ENCODE data around the gene C1QTNF1. TPM values are rescaled to one million over a fixed set of nuclear protein-coding genes. Genes with fewer than 3 reads are reported as not detected.

Gene C1QTNF1
- total and polyA plus RNA-seq, 4 experiments from 2014 or later, result not detected

GRCh38 chr17:79007504-79008381 is 16.2 kb upstream of the C1QTNF1 start:
- Mint-ChIP-seq H3K4me1 (peaks cover 31 to 57% (median 46%) of the 10 kb centered on the region in 4 donors), H3K36me3 (peaks cover 0 to 14% of the 10 kb centered on the region in 2 donors), H3K4me3 (peak overlapping the region; percentile 52 to 96 (median 92)), H3K27me3 (no peaks in the 10 kb centered on the region), H3K9me3 (peaks cover 0 to 3% (median 0%) of the 10 kb centered on the region in 8 donors), H3K27ac (peak overlapping the region in 5 of 7 donors; percentile 94 to 98 (median 97))
- POLR2A ChIA-PET (ENCODE audit: partially characterized antibody), result no interaction called here
- CTCF ChIA-PET (ENCODE audit: partially characterized antibody), result no interaction called here
- Histone ChIP-seq H3K36me3 (ENCODE audit: insufficient read depth, low read length) (peaks cover under 1% of the 10 kb centered on the region), H3K4me3 (ENCODE audit: low read length in 2 of 2) (peak overlapping the region in 1 of 2 donors; percentile 91), H3K27me3 (ENCODE audit: insufficient read depth, low read length) (no peaks in the 10 kb centered on the region), H3K9me3 (ENCODE audit: control insufficient read depth in 1 of 2, low read length in 2 of 2) (no peaks in the 10 kb centered on the region), H3K4me1 (ENCODE audit: insufficient read depth, low read length) (peaks cover 50% of the 10 kb centered on the region), H3K27ac (ENCODE audit: low read depth, low read length) (no peak overlapping the region)
- intact Hi-C loops (cut with micrococcal nuclease), result no loop called here
- no peak for DNase-seq

- Mint-ChIP-seq H3K4me1 (peaks cover 31 to 57% (median 44%) of the 10 kb centered on the region in 4 donors), H3K36me3 (peaks cover 0 to 13% of the 10 kb centered on the region in 2 donors), H3K27ac (peak overlapping the region; percentile 91 to 98 (median 97)), H3K9me3 (peaks cover 0 to 3% (median 0%) of the 10 kb centered on the region in 8 donors), H3K27me3 (no peaks in the 10 kb centered on the region), H3K4me3 (peak overlapping the region; percentile 86 to 96 (median 94))
- Histone ChIP-seq H3K9me3 (ENCODE audit: control insufficient read depth in 1 of 2, low read length in 2 of 2) (no peaks in the 10 kb centered on the region), H3K4me1 (ENCODE audit: insufficient read depth, low read length) (peaks cover 50% of the 10 kb centered on the region), H3K36me3 (ENCODE audit: insufficient read depth, low read length) (no peaks in the 10 kb centered on the region), H3K27me3 (ENCODE audit: insufficient read depth, low read length) (no peaks in the 10 kb centered on the region), H3K4me3 (ENCODE audit: low read length in 2 of 2) (peak overlapping the region; percentile 91), H3K27ac (ENCODE audit: low read depth, low read length) (peak overlapping the region; percentile 86)
- intact Hi-C loops (cut with micrococcal nuclease), result no loop called here
- DNase-seq, result no peak
- CTCF ChIA-PET (ENCODE audit: partially characterized antibody), result no interaction called here
- POLR2A ChIA-PET (ENCODE audit: partially characterized antibody), result interaction anchor here (0.6 kb wide), 1 partner anchor 1829 kb away, joined by 3 read pairs; no protein-coding TSS in a partner anchor
Measured at GRCh38 chr17:79008666-79009387, 15.1 kb upstream of the C1QTNF1 start.

- Histone ChIP-seq H3K9me3 (ENCODE audit: control insufficient read depth in 1 of 2, low read length in 2 of 2) (no peaks in the 10 kb centered on the region), H3K27ac (ENCODE audit: low read depth, low read length) (peak within 1 kb of the TSS; percentile 86), H3K36me3 (ENCODE audit: insufficient read depth, low read length) (no peaks in the 10 kb centered on the region), H3K4me3 (ENCODE audit: low read length in 2 of 2) (peak within 1 kb of the TSS; percentile 91), H3K4me1 (ENCODE audit: insufficient read depth, low read length) (peaks cover 50% of the 10 kb centered on the region), H3K27me3 (ENCODE audit: insufficient read depth, low read length) (no peaks in the 10 kb centered on the region)
- peaks cover 0 to 13% of the 10 kb centered on the region in 2 donors for H3K36me3 Mint-ChIP-seq
- peaks cover 31 to 57% (median 44%) of the 10 kb centered on the region in 4 donors for H3K4me1 Mint-ChIP-seq
- peaks cover 0 to 2% of the 10 kb centered on the region in 2 donors for H3K27me3 Mint-ChIP-seq
- DNase-seq, result peak; percentile 79 to 88 (median 87)
- peak within 1 kb of the TSS; percentile 94 to 98 (median 98) for H3K27ac Mint-ChIP-seq
- ChIA-PET POLR2A (ENCODE audit: partially characterized antibody) (interaction anchor here (0.6 to 1.1 kb wide), 3 partner anchors 14 to 1830 kb away, joined by 3 to 5 read pairs (median 3); partner anchors contain the start of gene ENGASE), CTCF (ENCODE audit: partially characterized antibody) (interaction anchor here (1.0 kb wide), 1 partner anchor 12 kb away, joined by 3 read pairs; no protein-coding TSS in a partner anchor)
- H3K4me3 Mint-ChIP-seq, result peak within 1 kb of the TSS; percentile 89 to 96 (median 94)
- intact Hi-C loops (cut with micrococcal nuclease), result no loop called here
- peaks cover 0 to 3% (median 0%) of the 10 kb centered on the region in 8 donors for H3K9me3 Mint-ChIP-seq
Measured at GRCh38 chr17:79009397-79010303, 14.3 kb upstream of the C1QTNF1 start, which contains the start of gene CANT1. Gene CANT1, minus strand, starts transcription at chr17:79009764. Its CDS starts 12,142 bp downstream, at chr17:78997622.

- CTCF ChIA-PET (ENCODE audit: partially characterized antibody), result interaction anchor here (1.0 kb wide), 1 partner anchor 11 kb away, joined by 3 read pairs; no protein-coding TSS in a partner anchor
- Histone ChIP-seq H3K9me3 (ENCODE audit: control insufficient read depth in 1 of 2, low read length in 2 of 2) (no peaks in the 10 kb centered on the region), H3K27ac (ENCODE audit: low read depth, low read length) (peak overlapping the region; percentile 86), H3K4me1 (ENCODE audit: insufficient read depth, low read length) (peaks cover 45% of the 10 kb centered on the region), H3K4me3 (ENCODE audit: low read length in 2 of 2) (peak overlapping the region in 1 of 2 donors; percentile 91), H3K27me3 (ENCODE audit: insufficient read depth, low read length) (no peaks in the 10 kb centered on the region), H3K36me3 (ENCODE audit: insufficient read depth, low read length) (no peaks in the 10 kb centered on the region)
- Mint-ChIP-seq H3K4me1 (peaks cover 31 to 54% (median 42%) of the 10 kb centered on the region in 4 donors), H3K4me3 (peak overlapping the region; percentile 82 to 96 (median 89)), H3K27ac (peak overlapping the region; percentile 50 to 98 (median 92)), H3K27me3 (peaks cover 0 to 2% of the 10 kb centered on the region in 2 donors), H3K9me3 (peaks cover 0 to 3% (median 0%) of the 10 kb centered on the region in 8 donors), H3K36me3 (peaks cover 0 to 13% of the 10 kb centered on the region in 2 donors)
- no peak for DNase-seq
- POLR2A ChIA-PET (ENCODE audit: partially characterized antibody), result interaction anchor here (0.7 to 1.1 kb wide), 2 partner anchors 15 to 64 kb away, joined by 3 to 5 read pairs; partner anchors contain the start of gene ENGASE
- intact Hi-C loops (cut with micrococcal nuclease), result no loop called here
Measured at GRCh38 chr17:79010304-79010646, 13.7 kb upstream of the C1QTNF1 start.

GRCh38 chr17:79011451-79012147 is 12.4 kb upstream of the C1QTNF1 start:
- intact Hi-C loops (cut with micrococcal nuclease), result no loop called here
- peaks cover 0 to 6% (median 0%) of the 10 kb centered on the region in 8 donors for H3K9me3 Mint-ChIP-seq
- peaks cover 20 to 41% (median 29%) of the 10 kb centered on the region in 4 donors for H3K4me1 Mint-ChIP-seq
- no peak overlapping the region for H3K27ac ChIP-seq (ENCODE audit: low read depth, low read length)
- no peaks in the 10 kb centered on the region for H3K9me3 ChIP-seq (ENCODE audit: control insufficient read depth in 1 of 2, low read length in 2 of 2)
- no peak overlapping the region for H3K4me3 ChIP-seq (ENCODE audit: low read length in 2 of 2)
- no peaks in the 10 kb centered on the region for H3K36me3 ChIP-seq (ENCODE audit: insufficient read depth, low read length)
- H3K4me3 Mint-ChIP-seq, result peak overlapping the region in 5 of 8 donors; percentile 46 to 89 (median 62)
- H3K27me3 ChIP-seq (ENCODE audit: insufficient read depth, low read length), result no peaks in the 10 kb centered on the region
- H3K27me3 Mint-ChIP-seq, result peaks cover 0 to 2% of the 10 kb centered on the region in 2 donors
- H3K27ac Mint-ChIP-seq, result peak overlapping the region in 2 of 7 donors; percentile 1 to 94
- ChIA-PET CTCF (ENCODE audit: partially characterized antibody) (no interaction called here), POLR2A (ENCODE audit: partially characterized antibody) (no interaction called here)
- peaks cover 32% of the 10 kb centered on the region for H3K4me1 ChIP-seq (ENCODE audit: insufficient read depth, low read length)
- no peak for DNase-seq
- H3K36me3 Mint-ChIP-seq, result peaks cover 0 to 13% of the 10 kb centered on the region in 2 donors

GRCh38 chr17:79012563-79013134 is 11.3 kb upstream of the C1QTNF1 start:
- no peak overlapping the region for H3K27ac ChIP-seq (ENCODE audit: low read depth, low read length)
- Mint-ChIP-seq H3K4me1 (peaks cover 10 to 31% (median 19%) of the 10 kb centered on the region in 4 donors), H3K9me3 (peaks cover 0 to 6% (median 0%) of the 10 kb centered on the region in 8 donors), H3K27ac (peak overlapping the region in 1 of 7 donors; percentile 22), H3K36me3 (peaks cover 0 to 13% of the 10 kb centered on the region in 2 donors), H3K4me3 (peak overlapping the region in 1 of 8 donors; percentile 6), H3K27me3 (peaks cover 0 to 2% of the 10 kb centered on the region in 2 donors)
- H3K36me3 ChIP-seq (ENCODE audit: insufficient read depth, low read length), result no peaks in the 10 kb centered on the region
- intact Hi-C loops (cut with micrococcal nuclease), result no loop called here
- H3K4me3 ChIP-seq (ENCODE audit: low read length in 2 of 2), result no peak overlapping the region
- no peak for DNase-seq
- H3K9me3 ChIP-seq (ENCODE audit: control insufficient read depth in 1 of 2, low read length in 2 of 2), result no peaks in the 10 kb centered on the region
- ChIA-PET CTCF (ENCODE audit: partially characterized antibody) (no interaction called here), POLR2A (ENCODE audit: partially characterized antibody) (no interaction called here)
- H3K27me3 ChIP-seq (ENCODE audit: insufficient read depth, low read length), result no peaks in the 10 kb centered on the region
- H3K4me1 ChIP-seq (ENCODE audit: insufficient read depth, low read length), result peaks cover 22% of the 10 kb centered on the region
